Stimulated activated CD8-positive, alpha-beta memory T cell treated with anti-CD3 and anti-CD28 coated beads, Interleukin-4, amount 100 ng/mL, for 1 hour (primary cell): ENCODE results near the gene INTS1.

Experiments
- DNase-seq, 2 donors: peaks; one replicate each; pipeline ENCODE4 v3.0.0-alpha.2; 2020; ENCODE audit warnings: low read depth in 2 of 2, low spot score in 1 of 2

Gene INTS1

GRCh38 chr7:1466524-1467271 is 37.5 kb downstream of the INTS1 start:
- DNase-seq = no peak

GRCh38 chr7:1464694-1465093 is 39.5 kb downstream of the INTS1 start:
- DNase-seq = no peak

DNA sequence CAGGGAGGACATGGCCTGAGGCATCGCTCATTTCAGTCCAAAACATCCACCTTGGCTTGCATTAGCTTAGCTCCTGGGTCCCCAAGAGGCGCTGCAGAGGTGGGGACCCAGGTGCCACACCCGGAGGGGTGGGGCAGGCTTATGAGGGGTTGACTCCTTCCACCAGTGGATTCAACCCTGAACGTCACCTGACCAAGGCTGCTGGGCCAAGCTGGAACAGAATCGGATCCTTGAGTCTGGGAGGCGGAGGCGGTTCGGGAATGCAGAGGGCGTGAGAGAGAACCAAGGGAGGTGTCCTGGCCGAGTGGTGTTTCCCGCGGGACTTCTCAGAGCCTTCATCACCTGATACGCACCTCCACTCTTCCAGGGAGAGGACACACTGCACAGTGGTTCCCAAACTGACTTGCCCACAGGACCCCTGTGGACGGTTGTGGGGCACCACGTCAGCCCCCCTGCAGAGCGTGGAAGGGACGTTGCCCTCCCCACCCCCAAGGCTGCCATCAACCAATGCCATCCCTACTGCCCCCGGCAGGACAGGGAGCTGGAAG is 40.4 kb downstream of the INTS1 start:
- no peak for DNase-seq

- DNase-seq = no peak
Measured at GRCh38 chr7:1461646-1462375, 42.4 kb downstream of the INTS1 start.

GRCh38 chr7:1460821-1461645 is 43.2 kb downstream of the INTS1 start:
- DNase-seq = no peak

GRCh38 chr7:1459920-1460820 is 44.0 kb downstream of the INTS1 start:
- no peak for DNase-seq

DNA sequence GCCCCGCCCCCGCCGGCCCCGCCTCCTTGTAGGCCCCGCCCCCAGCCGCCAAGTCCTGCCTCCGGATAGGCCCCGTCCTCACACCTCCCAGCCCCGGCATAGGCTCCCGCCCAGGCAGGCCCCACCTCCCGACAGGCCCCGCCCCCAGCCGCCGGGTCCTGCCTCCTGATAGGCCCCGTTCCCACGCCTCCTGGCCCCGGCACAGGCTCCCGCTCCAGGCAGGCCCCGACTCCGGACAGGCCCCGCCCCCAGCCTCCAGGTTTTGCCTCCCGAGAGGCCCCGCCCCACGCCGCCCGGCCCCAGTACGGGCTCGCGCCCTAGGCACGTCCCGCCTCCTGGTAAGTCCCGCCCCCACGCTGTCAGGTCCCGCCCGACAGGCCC is 44.7 kb downstream of the INTS1 start:
- DNase-seq = peak; percentile 78 to 93

GRCh38 chr7:1458683-1459511 is 45.3 kb downstream of the INTS1 start, which contains the start of gene MICALL2:
TSS of gene MICALL2 (minus strand) at chr7:1459470. CDS start at chr7:1459326, 144 bp downstream.
- DNase-seq = no peak

- DNase-seq = no peak
Measured at GRCh38 chr7:1457949-1458682, 46.1 kb downstream of the INTS1 start.

DNA sequence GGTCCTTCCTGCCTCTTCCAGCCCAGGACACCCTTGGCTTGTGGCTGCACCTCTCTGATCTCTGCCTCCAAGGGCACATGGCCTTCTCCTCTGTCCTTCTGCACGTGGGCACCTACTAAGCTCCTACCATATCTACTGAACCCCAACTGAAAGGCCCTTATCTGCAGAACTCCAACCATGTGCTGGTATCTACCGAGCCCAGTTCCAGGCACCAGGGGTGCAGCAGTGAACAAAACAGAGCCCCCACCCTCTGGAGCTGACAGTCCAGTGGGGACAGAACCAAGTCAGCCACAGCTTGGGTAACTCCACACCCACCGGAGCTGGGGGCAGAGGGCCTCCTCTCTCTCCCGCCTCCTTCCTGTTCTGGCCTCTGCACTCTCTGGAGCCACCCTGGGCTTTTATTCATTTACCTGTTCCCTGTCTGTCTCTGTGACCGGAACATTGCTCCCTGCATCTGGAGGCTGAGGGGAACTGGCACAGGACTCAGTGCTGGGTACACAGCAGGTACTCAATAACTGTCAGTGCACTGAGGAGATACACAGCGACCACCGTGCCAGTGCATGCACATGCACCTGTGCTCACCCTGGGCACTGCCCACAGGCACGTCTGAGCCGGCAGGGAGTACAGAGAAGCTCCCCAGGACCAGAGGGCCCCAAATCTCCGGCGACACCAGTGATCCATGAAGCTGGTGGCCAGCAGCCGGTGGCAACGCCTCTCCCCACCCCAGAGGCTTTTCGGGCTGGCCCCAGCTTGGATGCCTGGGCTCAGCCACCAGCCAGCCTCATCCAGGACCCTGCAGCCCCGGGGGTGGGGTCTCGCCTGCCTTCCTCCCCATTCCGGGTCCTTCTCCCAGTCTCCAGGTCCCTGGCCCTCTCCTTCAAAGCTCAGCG is 46.9 kb downstream of the INTS1 start:
- no peak for DNase-seq

DNA sequence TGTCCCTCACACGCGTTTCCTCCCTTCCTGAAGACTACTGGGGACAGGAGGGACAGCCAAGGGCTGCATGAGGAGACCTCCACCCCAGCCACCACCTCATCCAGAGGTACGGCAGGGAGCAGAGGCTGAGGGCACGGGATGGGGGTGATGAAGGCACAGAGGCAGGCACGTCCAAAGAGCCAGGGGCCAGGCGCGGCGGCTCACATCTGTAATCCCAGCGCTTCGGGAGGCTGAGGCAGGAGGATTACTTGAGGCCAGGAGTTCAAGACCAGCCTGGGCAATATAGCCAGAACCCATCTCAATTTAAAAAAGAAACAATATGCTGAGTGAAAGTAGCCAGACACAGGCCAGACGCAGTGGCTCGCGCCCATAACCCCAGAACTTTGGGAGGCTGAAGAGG is 48.2 kb downstream of the INTS1 start:
- DNase-seq = no peak

DNA sequence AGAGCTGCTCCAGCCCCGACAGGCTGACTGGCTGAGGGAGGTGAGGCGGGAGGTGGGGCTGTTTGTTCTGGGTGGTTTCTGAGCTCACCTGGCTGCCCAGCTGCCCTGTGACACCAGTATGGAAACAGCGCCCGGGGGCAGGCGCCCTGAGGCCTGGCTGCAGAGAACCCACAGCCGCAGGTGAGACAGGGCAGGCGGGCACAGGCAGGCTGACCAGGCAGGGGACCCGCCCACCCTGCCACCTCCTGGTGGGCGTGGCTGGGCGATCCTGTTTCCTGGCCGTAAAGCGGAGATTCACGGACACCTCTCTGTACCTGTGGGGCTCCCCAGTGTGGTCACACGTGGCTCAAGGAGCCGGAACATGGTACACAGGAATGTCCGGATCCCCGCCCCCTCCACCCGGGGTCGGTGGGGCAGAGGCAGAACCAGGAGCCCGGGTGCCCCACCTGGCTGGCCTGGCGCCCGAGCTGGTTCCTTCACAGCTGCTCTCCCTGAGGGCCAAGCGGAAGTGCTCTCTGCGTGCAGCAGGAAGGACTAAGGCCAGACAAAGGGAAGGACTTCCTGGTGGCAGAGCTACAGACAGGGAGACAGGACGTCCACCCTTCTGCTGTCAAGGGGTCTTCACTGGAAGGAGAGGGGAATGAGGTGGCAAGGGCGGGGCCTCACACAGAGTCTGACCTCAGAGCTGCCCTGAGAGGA is 48.8 kb downstream of the INTS1 start:
- no peak for DNase-seq

- no peak for DNase-seq
Measured at GRCh38 chr7:1454542-1454941, 49.6 kb downstream of the INTS1 start.

- DNase-seq = no peak
Measured at GRCh38 chr7:1452205-1452604, 52.0 kb downstream of the INTS1 start.

DNA sequence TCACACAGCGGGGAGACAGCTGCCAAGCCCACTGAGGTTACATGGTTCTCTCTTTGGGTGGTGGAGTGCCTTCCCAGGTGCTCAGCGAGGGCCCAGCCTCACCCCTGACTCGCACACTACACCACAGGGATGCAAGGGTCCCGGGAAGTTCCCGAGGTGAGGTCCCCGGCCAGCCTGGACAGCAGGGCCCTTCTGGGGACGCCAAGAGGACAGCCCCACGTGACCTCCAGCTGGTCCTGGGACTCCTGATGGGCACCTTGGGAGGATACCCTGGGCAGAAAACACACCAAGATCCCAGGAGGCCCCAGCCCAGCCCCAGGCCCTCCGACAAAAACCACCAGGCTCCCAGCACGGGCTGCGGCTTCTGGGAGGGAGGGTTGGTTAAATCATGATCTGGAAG is 53.2 kb downstream of the INTS1 start:
- no peak for DNase-seq

- no peak for DNase-seq
Measured at GRCh38 chr7:1450431-1450830, 53.8 kb downstream of the INTS1 start.

DNA sequence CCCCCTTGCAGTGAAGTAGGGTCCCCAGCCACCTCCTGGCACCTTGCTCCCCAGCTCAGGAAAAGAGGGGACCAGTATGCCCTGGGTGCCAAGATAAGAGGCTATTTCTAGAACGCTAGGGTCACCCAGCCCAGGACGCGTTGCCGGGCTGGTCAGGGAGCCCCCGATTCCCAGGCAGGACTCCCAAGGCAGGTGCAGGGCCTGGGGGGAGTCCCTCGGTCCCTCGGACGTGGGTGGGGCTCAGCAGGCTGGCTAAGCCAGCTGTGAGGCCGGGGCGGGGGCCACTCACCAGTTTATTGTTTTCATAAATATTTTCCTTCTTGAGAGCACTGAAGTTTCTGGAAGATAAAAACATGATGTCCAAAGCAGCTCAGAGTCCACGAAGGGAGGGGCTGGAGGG is 54.2 kb downstream of the INTS1 start:
- no peak for DNase-seq
